ENCODE measurements around the gene CELA2B. TPM values are rescaled to one million over a fixed set of nuclear protein-coding genes. Genes with fewer than 3 reads are reported as not detected.
A peak's percentile ranks its signal among the peaks of the same experiment; 100 is the strongest.
"Not testable (repeated sequence)": the region's sequence is repeated elsewhere in the genome, so short reads cannot be mapped to it uniquely, and the experiment has no call there.

Gene CELA2B
- total and polyA plus RNA-seq, 11 donors: not detected

DNA sequence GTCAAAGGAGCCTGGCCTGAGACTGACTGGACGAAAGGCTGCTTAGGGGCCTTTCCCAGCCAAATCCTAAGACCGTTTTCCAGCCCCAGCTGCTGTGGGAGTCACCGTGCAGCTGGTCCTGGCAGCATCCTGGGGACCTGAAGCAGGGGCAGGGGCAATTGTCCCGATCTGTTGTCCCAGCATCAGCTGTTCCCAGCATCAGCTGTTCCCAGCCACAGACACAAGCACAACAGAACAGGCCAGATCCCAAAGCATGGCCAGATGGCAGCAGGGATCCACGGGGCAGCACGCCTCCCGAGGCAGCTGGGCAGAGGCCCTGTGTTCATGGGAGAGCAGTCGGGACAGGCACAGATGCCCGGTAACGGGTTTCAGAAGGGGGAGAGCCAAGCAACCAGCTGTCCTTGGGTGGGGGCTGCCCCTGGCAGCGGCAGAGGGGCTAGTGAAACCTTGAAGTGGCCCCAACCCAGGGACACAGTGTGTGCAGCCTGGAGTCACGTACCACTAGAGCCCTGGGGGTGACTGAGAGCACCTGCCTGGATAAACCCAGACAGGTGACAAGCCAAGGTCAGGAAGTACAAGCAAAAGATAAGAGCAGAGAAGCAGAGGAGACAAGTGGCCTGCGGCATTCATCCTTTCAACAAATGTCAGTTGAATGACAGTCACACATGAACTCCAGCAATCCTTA lies 13.3 kb downstream of the CELA2B start:
- intact Hi-C loops (cut with DNase I): no loop called here

GRCh38 chr1:15491010-15491409 lies 15.1 kb downstream of the CELA2B start:
- DNase-seq; intact Hi-C loops (cut with DNase I); H3K9me3 ChIP-seq; H3K27ac ChIP-seq; H3K4me3 ChIP-seq; H3K27me3 ChIP-seq; ATAC-seq: not testable (repeated sequence)
- H3K36me3 ChIP-seq: peaks cover 0 to 38% (median 23%) of the 10 kb centered on the region in 9 donors
- H3K4me1 ChIP-seq: peaks cover 0 to 21% (median 2%) of the 10 kb centered on the region in 12 donors
- 92 to 95% (median 93%) methylated on average over 4 of the region's 4 CpGs for WGBS, 4 donors

More for the DNA sequence above, 13.3 kb downstream of the CELA2B start:
- DNase-seq (no peak), ATAC-seq (peak in 3 of 4 donors; percentile 26 to 50 (median 35))
- Histone ChIP-seq H3K4me3 (no peak overlapping the region), H3K27me3 (no peaks in the 10 kb centered on the region), H3K27ac (peak overlapping the region in 3 of 12 donors; percentile 32 to 68 (median 57)), H3K9me3 (peaks cover 0 to 7% (median 0%) of the 10 kb centered on the region in 12 donors), H3K36me3 (peaks cover 0 to 27% (median 14%) of the 10 kb centered on the region in 9 donors), H3K4me1 (peaks cover 0 to 21% (median 2%) of the 10 kb centered on the region in 12 donors)
- TF ChIP-seq, protein P1, sequence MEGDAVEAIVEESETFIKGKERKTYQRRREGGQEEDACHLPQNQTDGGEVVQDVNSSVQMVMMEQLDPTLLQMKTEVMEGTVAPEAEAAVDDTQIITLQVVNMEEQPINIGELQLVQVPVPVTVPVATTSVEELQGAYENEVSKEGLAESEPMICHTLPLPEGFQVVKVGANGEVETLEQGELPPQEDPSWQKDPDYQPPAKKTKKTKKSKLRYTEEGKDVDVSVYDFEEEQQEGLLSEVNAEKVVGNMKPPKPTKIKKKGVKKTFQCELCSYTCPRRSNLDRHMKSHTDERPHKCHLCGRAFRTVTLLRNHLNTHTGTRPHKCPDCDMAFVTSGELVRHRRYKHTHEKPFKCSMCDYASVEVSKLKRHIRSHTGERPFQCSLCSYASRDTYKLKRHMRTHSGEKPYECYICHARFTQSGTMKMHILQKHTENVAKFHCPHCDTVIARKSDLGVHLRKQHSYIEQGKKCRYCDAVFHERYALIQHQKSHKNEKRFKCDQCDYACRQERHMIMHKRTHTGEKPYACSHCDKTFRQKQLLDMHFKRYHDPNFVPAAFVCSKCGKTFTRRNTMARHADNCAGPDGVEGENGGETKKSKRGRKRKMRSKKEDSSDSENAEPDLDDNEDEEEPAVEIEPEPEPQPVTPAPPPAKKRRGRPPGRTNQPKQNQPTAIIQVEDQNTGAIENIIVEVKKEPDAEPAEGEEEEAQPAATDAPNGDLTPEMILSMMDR (IDR thresholded peaks at IDR 0.05): no peak
- TF ChIP-seq POLR2A (IDR thresholded peaks at IDR 0.05): no peak
- WGBS, 4 donors: 64 to 81% (median 68%) methylated on average over 13 of the region's 13 CpGs

GRCh38 chr1:15492596-15492995 lies 16.7 kb downstream of the CELA2B start:
- intact Hi-C loops (cut with DNase I): no loop called here
- Histone ChIP-seq H3K36me3 (peaks cover 0 to 50% (median 26%) of the 10 kb centered on the region in 9 donors), H3K4me3 (no peak overlapping the region), H3K27me3 (no peaks in the 10 kb centered on the region), H3K27ac (peak overlapping the region in 10 of 12 donors; percentile 17 to 80 (median 62)), H3K4me1 (peaks cover 0 to 21% (median 2%) of the 10 kb centered on the region in 12 donors), H3K9me3 (peaks cover 0 to 7% (median 0%) of the 10 kb centered on the region in 12 donors)
- TF ChIP-seq, protein P1 (IDR thresholded peaks at IDR 0.05): no peak
- no peak for TF ChIP-seq POLR2A (IDR thresholded peaks at IDR 0.05)
- ATAC-seq: peak; percentile 89 to 95 (median 94)
- DNase-seq: peak in 4 of 5 donors; percentile 56 to 78 (median 70)
- 39 to 54% (median 48%) methylated on average over 5 of the region's 5 CpGs for WGBS, 4 donors

GRCh38 chr1:15493869-15494390 lies 18.0 kb downstream of the CELA2B start:
- intact Hi-C loops (cut with DNase I): no loop called here
- peaks cover 0 to 13% (median 0%) of the 10 kb centered on the region in 12 donors for H3K9me3 ChIP-seq
- ATAC-seq (no peak), DNase-seq (no peak)
- peaks cover 0 to 58% (median 26%) of the 10 kb centered on the region in 9 donors for H3K36me3 ChIP-seq
- H3K27ac ChIP-seq: peak overlapping the region in 1 of 12 donors; percentile 80
- peaks cover 0 to 16% (median 2%) of the 10 kb centered on the region in 12 donors for H3K4me1 ChIP-seq
- TF ChIP-seq, protein P1 (IDR thresholded peaks at IDR 0.05): no peak
- TF ChIP-seq POLR2A (IDR thresholded peaks at IDR 0.05): no peak
- H3K4me3 ChIP-seq: no peak overlapping the region
- WGBS, 4 donors: 89 to 97% (median 96%) methylated on average over 9 of the region's 9 CpGs
- H3K27me3 ChIP-seq: no peaks in the 10 kb centered on the region

Data from heart left ventricle (tissue), 16 donors.